Measurements from ENCODE around the gene LRCOL1.

DNA sequence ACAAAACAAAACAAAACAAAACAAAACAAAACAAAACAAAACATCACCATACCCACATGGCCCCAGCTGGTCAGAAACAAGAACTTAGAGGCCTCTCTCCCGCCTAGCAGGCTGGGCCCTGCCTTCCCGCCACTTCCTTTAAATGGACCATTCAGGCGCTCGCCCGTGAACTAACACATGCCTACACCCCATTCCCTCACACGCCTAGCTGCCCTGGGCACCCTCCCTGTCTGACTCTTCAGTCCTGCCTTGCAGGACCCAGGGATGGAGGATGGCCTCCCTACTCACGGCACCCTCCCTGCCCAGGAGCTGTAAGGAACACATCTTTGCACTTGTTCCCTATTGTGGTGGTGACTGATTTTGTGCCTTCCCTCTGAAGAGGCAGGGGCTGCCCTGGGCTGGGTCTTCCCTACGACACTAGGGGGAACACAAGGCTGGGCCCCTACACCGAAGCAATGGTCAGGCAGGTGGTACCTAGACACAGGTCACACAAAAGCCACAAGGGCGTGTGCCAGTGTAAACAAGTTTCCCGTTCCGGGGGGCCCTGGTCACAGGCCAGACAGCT, 29.7 kb upstream of the LRCOL1 start:
- TF ChIP-seq, protein P1, sequence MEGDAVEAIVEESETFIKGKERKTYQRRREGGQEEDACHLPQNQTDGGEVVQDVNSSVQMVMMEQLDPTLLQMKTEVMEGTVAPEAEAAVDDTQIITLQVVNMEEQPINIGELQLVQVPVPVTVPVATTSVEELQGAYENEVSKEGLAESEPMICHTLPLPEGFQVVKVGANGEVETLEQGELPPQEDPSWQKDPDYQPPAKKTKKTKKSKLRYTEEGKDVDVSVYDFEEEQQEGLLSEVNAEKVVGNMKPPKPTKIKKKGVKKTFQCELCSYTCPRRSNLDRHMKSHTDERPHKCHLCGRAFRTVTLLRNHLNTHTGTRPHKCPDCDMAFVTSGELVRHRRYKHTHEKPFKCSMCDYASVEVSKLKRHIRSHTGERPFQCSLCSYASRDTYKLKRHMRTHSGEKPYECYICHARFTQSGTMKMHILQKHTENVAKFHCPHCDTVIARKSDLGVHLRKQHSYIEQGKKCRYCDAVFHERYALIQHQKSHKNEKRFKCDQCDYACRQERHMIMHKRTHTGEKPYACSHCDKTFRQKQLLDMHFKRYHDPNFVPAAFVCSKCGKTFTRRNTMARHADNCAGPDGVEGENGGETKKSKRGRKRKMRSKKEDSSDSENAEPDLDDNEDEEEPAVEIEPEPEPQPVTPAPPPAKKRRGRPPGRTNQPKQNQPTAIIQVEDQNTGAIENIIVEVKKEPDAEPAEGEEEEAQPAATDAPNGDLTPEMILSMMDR (IDR thresholded peaks at IDR 0.05): no peak
- no peak for TF ChIP-seq POLR2A (IDR thresholded peaks at IDR 0.05)
